CD1c-positive myeloid dendritic cell (primary cell): ENCODE data around the gene ASIP.
"Not testable (repeated sequence)": the region's sequence is repeated elsewhere in the genome, so short reads cannot be mapped to it uniquely, and the experiment has no call there.

Source experiments
- DNase-seq: peaks from one replicate; pipeline ENCODE4 v3.0.0-alpha.2; 2016; ENCODE audit errors: extremely low spot score

The ASIP gene

GRCh38 chr20:34285450-34285849, 44.2 kb downstream of the ASIP start:
- no peak for DNase-seq

- not testable (repeated sequence) for DNase-seq
Measured at GRCh38 chr20:34287500-34287899, 46.3 kb downstream of the ASIP start.

GRCh38 chr20:34290471-34290870, 49.2 kb downstream of the ASIP start:
- no peak for DNase-seq

- DNase-seq: no peak
Measured at GRCh38 chr20:34292496-34292895, 51.3 kb downstream of the ASIP start.

- DNase-seq: no peak
Measured at GRCh38 chr20:34293119-34293518, 51.9 kb downstream of the ASIP start.

- peak; percentile 59 for DNase-seq
Measured at GRCh38 chr20:34293589-34293988, 52.4 kb downstream of the ASIP start.

GRCh38 chr20:34294563-34294962, 53.3 kb downstream of the ASIP start:
- DNase-seq: no peak

- DNase-seq: no peak
Measured at GRCh38 chr20:34295284-34295683, 54.1 kb downstream of the ASIP start.

- DNase-seq: no peak
Measured at GRCh38 chr20:34296468-34296867, 55.2 kb downstream of the ASIP start.

- DNase-seq: not testable (repeated sequence)
Measured at GRCh38 chr20:34298294-34298784, 57.1 kb downstream of the ASIP start.

GRCh38 chr20:34299556-34300255, 58.5 kb downstream of the ASIP start:
- DNase-seq: peak; percentile 73

GRCh38 chr20:34300256-34300806, 59.1 kb downstream of the ASIP start:
- no peak for DNase-seq

- DNase-seq: no peak
Measured at GRCh38 chr20:34300809-34301586, 59.8 kb downstream of the ASIP start.

GRCh38 chr20:34301587-34302311, 60.5 kb downstream of the ASIP start:
- DNase-seq: no peak

GRCh38 chr20:34302312-34302722, 61.1 kb downstream of the ASIP start:
- DNase-seq: no peak

- peak; percentile 98 for DNase-seq
Measured at GRCh38 chr20:34302723-34303533, 61.7 kb downstream of the ASIP start, which contains the start of gene AHCY. Gene AHCY, minus strand, starts transcription at chr20:34303355. Its CDS starts 85 bp downstream, at chr20:34303270.

GRCh38 chr20:34305333-34306230, 64.4 kb downstream of the ASIP start:
- DNase-seq: no peak

GRCh38 chr20:34309691-34310090, 68.5 kb downstream of the ASIP start:
- no peak for DNase-seq

GRCh38 chr20:34310481-34311117, 69.4 kb downstream of the ASIP start:
- no peak for DNase-seq
